Neural progenitor cell (in vitro differentiated cells): ENCODE data around the gene ARHGAP22. TPM values are rescaled to one million over a fixed set of nuclear protein-coding genes. Genes with fewer than 3 reads are reported as not detected.

Experiments
- DNase-seq: peaks from one replicate; pipeline ENCODE4 v3.0.0-alpha.2; 2016; ENCODE audit warnings: low spot score
- H2AFZ ChIP-seq: fragments of 200-600 bp; sonication (generic); replicated peaks from 2 replicates; pipeline ENCODE4 v1.6.1; 2016; ENCODE audit warnings: antibody characterized with exemption
- H3F3A ChIP-seq: fragments of 200-600 bp; sonication (generic); 2 replicates; pipeline ENCODE4 v1.6.1; 2016; ENCODE audit warnings: antibody characterized with exemption, low read depth
- H3K27ac ChIP-seq: fragments of 200-600 bp; sonication (generic); 2 replicates; pipeline ENCODE4 v1.5.1; 2016; ENCODE audit warnings: mild to moderate bottlenecking
- H3K27me3 ChIP-seq: fragments of 200-600 bp; sonication (generic); 2 replicates; pipeline ENCODE4 v1.6.1; 2016; ENCODE audit warnings: mild to moderate bottlenecking, moderate library complexity
- H3K36me3 ChIP-seq: fragments of 200-600 bp; sonication (generic); 2 replicates; pipeline ENCODE4 v1.5.1; 2016
- H3K4me1 ChIP-seq: fragments of 200-600 bp; sonication (generic); 2 replicates; pipeline ENCODE4 v1.6.1; 2016; ENCODE audit warnings: mixed run types
- H3K4me2 ChIP-seq: fragments of 200-600 bp; sonication (generic); 2 replicates; pipeline ENCODE4 v1.6.1; 2016
- H3K4me3 ChIP-seq: fragments of 200-600 bp; sonication (generic); 2 replicates; pipeline ENCODE4 v1.5.1; 2016
- H3K79me2 ChIP-seq: fragments of 200-600 bp; sonication (generic); 2 replicates; pipeline ENCODE4 v1.6.1; 2016; ENCODE audit warnings: low read depth
- H3K9ac ChIP-seq: fragments of 200-600 bp; sonication (generic); 2 replicates; pipeline ENCODE4 v1.6.1; 2016
- H3K9me3 ChIP-seq: fragments of 200-600 bp; sonication (generic); 2 replicates; pipeline ENCODE4 v1.5.1; 2016; ENCODE audit warnings: low read depth
- H4K20me1 ChIP-seq: fragments of 200-600 bp; sonication (generic); 2 replicates; pipeline ENCODE4 v1.6.1; 2016; ENCODE audit warnings: low read depth
- H3K27ac Mint-ChIP-seq: 3 replicates; pipeline ENCODE4 v1.8.0; 2021; ENCODE audit warnings: mixed read lengths
- H3K27me3 Mint-ChIP-seq: 2 replicates; pipeline ENCODE4 v1.8.0; 2022; ENCODE audit warnings: low read depth, mild to moderate bottlenecking, inconsistent platforms, moderate library complexity, mixed read lengths; ENCODE audit not compliant: insufficient read depth
- H3K36me3 Mint-ChIP-seq: 3 replicates; pipeline ENCODE4 v1.8.0; 2021; ENCODE audit warnings: mixed read lengths
- H3K4me1 Mint-ChIP-seq: 3 replicates; pipeline ENCODE4 v1.8.0; 2021; ENCODE audit warnings: mixed read lengths
- H3K4me3 Mint-ChIP-seq: 3 replicates; pipeline ENCODE4 v1.8.0; 2021; ENCODE audit warnings: mild to moderate bottlenecking, moderate library complexity, mixed read lengths
- H3K9me3 Mint-ChIP-seq: 3 replicates; pipeline ENCODE4 v1.8.0; 2020; ENCODE audit warnings: mixed read lengths
- EZH2 ChIP-seq: fragments of 200-600 bp; sonication (generic); IDR thresholded peaks from 2 replicates; pipeline ENCODE4 v1.6.1; 2017; ENCODE audit warnings: antibody characterized with exemption, mild to moderate bottlenecking, moderate library complexity
- EZH2phosphoT487 ChIP-seq: fragments of 200-600 bp; sonication (generic); IDR thresholded peaks from 2 replicates; pipeline ENCODE4 v1.6.1; 2017; ENCODE audit warnings: antibody characterized with exemption
- total RNA-seq: library from RNA; depleted of rRNA; stranded (reverse); fragments of >200 nt; gene quantifications from 2 replicates; pipeline ENCODE4 v1.2.3, GENCODE V29; 2015; ENCODE audit warnings: low replicate concordance
- TF ChIP-seq, protein P1 (sequence below): fragments of 200-600 bp; sonication (generic); IDR thresholded peaks from 2 replicates; pipeline ENCODE4 v1.5.1; 2017; ENCODE audit warnings: antibody characterized with exemption, mild to moderate bottlenecking

The ARHGAP22 gene
- total RNA-seq, 1 donor from 2014 or later: 1.7 TPM

DNA sequence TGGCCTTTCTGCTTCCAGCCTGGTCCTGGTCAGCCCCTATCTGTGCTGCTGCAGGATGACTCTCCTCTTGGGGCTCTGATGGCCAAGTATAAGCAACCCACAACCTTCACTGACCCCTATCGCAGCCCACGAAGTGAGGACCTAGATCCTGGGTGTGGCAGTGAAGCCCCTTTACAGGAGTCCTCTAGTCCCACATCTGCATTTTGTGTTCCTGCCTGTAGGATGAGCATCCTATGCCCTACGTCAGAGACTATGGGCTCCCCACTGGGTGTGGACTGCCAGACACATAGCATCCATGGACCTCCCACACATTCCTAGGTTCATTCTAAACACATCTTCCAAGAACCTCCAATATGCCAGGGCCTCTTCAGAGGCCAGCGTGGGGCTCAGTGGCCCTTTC lies 29.0 kb downstream of the ARHGAP22 start:
- Histone ChIP-seq H3F3A (peaks cover 4% of the 10 kb centered on the region), H3K9ac (no peak overlapping the region), H2AFZ (no peak overlapping the region), H3K27me3 (no peaks in the 10 kb centered on the region), H3K36me3 (no peaks in the 10 kb centered on the region), H3K27ac (no peak overlapping the region), H3K4me3 (no peak overlapping the region), H3K9me3 (no peaks in the 10 kb centered on the region), H4K20me1 (no peaks in the 10 kb centered on the region), H3K4me1 (peaks cover 9% of the 10 kb centered on the region), H3K4me2 (no peak overlapping the region), H3K79me2 (no peaks in the 10 kb centered on the region)
- TF ChIP-seq EZH2phosphoT487 (no peak), EZH2 (no peak)
- TF ChIP-seq, protein P1, sequence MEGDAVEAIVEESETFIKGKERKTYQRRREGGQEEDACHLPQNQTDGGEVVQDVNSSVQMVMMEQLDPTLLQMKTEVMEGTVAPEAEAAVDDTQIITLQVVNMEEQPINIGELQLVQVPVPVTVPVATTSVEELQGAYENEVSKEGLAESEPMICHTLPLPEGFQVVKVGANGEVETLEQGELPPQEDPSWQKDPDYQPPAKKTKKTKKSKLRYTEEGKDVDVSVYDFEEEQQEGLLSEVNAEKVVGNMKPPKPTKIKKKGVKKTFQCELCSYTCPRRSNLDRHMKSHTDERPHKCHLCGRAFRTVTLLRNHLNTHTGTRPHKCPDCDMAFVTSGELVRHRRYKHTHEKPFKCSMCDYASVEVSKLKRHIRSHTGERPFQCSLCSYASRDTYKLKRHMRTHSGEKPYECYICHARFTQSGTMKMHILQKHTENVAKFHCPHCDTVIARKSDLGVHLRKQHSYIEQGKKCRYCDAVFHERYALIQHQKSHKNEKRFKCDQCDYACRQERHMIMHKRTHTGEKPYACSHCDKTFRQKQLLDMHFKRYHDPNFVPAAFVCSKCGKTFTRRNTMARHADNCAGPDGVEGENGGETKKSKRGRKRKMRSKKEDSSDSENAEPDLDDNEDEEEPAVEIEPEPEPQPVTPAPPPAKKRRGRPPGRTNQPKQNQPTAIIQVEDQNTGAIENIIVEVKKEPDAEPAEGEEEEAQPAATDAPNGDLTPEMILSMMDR: no peak
- Mint-ChIP-seq H3K36me3 (no peaks in the 10 kb centered on the region), H3K27ac (no peak overlapping the region), H3K4me3 (no peak overlapping the region), H3K27me3 (no peaks in the 10 kb centered on the region), H3K9me3 (no peaks in the 10 kb centered on the region), H3K4me1 (peaks cover 4% of the 10 kb centered on the region)
- no peak for DNase-seq

DNA sequence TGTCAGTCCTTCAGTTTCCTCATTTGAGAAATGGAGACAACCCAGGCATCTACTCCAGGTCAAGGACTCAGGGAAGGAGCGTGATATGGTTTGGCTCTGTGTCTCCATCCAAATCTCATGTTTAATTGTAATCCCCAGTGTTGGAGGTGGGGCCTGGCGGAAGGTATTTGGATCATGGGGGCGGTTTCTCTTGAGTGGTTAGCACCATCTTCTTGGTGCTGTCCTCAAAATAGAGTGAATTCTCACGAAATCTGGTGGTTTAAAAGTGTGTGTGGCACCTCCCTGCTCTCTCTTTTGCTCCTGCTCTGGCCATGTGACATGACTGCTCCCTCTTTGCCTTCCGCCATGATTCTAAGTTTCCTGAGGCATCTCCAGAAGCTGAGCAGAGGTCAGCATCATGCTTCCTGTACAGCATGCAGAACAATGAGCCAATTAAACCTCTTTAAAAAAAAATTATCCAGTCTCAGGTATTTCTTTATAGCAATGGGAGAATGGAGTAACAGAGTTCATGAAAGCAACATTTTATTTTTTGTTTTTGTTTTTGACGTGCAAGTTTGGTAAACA lies 30.0 kb downstream of the ARHGAP22 start:
- DNase-seq: no peak
- Histone ChIP-seq H3K9me3 (no peaks in the 10 kb centered on the region), H3K4me3 (no peak overlapping the region), H3K4me1 (peaks cover 9% of the 10 kb centered on the region), H3K36me3 (no peaks in the 10 kb centered on the region), H4K20me1 (no peaks in the 10 kb centered on the region), H3K9ac (no peak overlapping the region), H2AFZ (no peak overlapping the region), H3K27me3 (no peaks in the 10 kb centered on the region), H3K79me2 (no peaks in the 10 kb centered on the region), H3K4me2 (no peak overlapping the region), H3F3A (peaks cover 4% of the 10 kb centered on the region), H3K27ac (no peak overlapping the region)
- TF ChIP-seq, protein P1: no peak
- no peak for TF ChIP-seq EZH2
- TF ChIP-seq EZH2phosphoT487: no peak
- Mint-ChIP-seq H3K27ac (no peak overlapping the region), H3K4me3 (no peak overlapping the region), H3K4me1 (peaks cover 4% of the 10 kb centered on the region), H3K27me3 (no peaks in the 10 kb centered on the region), H3K9me3 (no peaks in the 10 kb centered on the region), H3K36me3 (no peaks in the 10 kb centered on the region)

DNA sequence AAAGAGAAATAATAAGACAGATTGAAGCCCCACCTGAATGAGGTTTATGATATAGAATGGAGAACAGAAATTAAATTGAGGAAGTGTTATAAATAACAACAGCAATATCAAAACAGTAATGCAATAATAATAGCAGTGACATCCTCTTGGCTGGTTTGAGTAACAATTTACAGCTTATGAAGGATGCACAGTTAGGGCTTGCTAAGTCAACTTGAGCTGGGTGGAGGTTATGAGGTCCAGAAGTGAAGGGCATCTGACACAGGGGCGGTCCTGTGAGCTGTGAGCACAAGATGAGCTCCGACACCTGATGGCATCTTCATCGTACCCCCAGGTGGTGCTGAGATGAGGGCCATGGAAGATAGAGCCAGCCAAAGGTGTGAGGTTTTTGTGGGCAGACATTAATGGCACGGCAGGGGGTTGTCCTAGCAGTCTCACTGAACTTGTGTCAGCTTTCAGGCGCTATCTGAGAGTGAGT lies 30.5 kb downstream of the ARHGAP22 start:
- Mint-ChIP-seq H3K27ac (no peak overlapping the region), H3K27me3 (no peaks in the 10 kb centered on the region), H3K9me3 (no peaks in the 10 kb centered on the region), H3K36me3 (no peaks in the 10 kb centered on the region), H3K4me1 (peaks cover 4% of the 10 kb centered on the region), H3K4me3 (no peak overlapping the region)
- no peaks in the 10 kb centered on the region for H4K20me1 ChIP-seq
- H3K4me3 ChIP-seq: no peak overlapping the region
- no peak overlapping the region for H3K4me2 ChIP-seq
- TF ChIP-seq, protein P1: no peak
- no peak for TF ChIP-seq EZH2
- TF ChIP-seq EZH2phosphoT487: no peak
- H3K27ac ChIP-seq: no peak overlapping the region
- no peaks in the 10 kb centered on the region for H3K36me3 ChIP-seq
- peaks cover 4% of the 10 kb centered on the region for H3F3A ChIP-seq
- H2AFZ ChIP-seq: no peak overlapping the region
- no peaks in the 10 kb centered on the region for H3K27me3 ChIP-seq
- H3K9ac ChIP-seq: no peak overlapping the region
- no peak for DNase-seq
- H3K79me2 ChIP-seq: no peaks in the 10 kb centered on the region
- H3K9me3 ChIP-seq: no peaks in the 10 kb centered on the region
- H3K4me1 ChIP-seq: peaks cover 9% of the 10 kb centered on the region
